SK-N-MC (cell line): Measurements from ENCODE around the gene SPINDOC.

Experiments used
- DNase-seq: peaks from one replicate; pipeline ENCODE4 v3.0.0-alpha.2; 2011; ENCODE audit warnings: low read depth, low spot score
- H3K27ac ChIP-seq: fragments of 200-600 bp; sonication (generic); 2 replicates; pipeline ENCODE4 v1.5.1; 2016; ENCODE audit warnings: mixed run types
- H3K36me3 ChIP-seq: fragments of 200-600 bp; sonication (generic); 2 replicates; pipeline ENCODE4 v1.6.1; 2017; ENCODE audit warnings: antibody characterized with exemption, low read length, mixed read lengths; ENCODE audit not compliant: insufficient read depth
- H3K4me3 ChIP-seq: fragments of 200-600 bp; sonication (generic); 2 replicates; pipeline ENCODE4 v1.5.1; 2016
- H3K9ac ChIP-seq: fragments of 200-600 bp; sonication (generic); 2 replicates; pipeline ENCODE4 v1.8.0; 2017; ENCODE audit warnings: mixed run types, mixed read lengths; ENCODE audit not compliant: insufficient read length
- H3K9me3 ChIP-seq: fragments of 200-600 bp; sonication (generic); 2 replicates; pipeline ENCODE4 v1.6.1; 2017; ENCODE audit warnings: low read depth, mild to moderate bottlenecking, antibody characterized with exemption, low read length, moderate library complexity, mixed read lengths
- EZH2 ChIP-seq: fragments of 200-600 bp; sonication (generic); IDR thresholded peaks from one replicate; pipeline ENCODE4 v1.6.1; 2017; ENCODE audit warnings: antibody characterized with exemption
- FOXP2 ChIP-seq: optimal IDR thresholded peaks from 2 replicates; pipeline ENCODE3; 2011; ENCODE audit warnings: mild to moderate bottlenecking, moderate library complexity; ENCODE audit not compliant: insufficient read depth; ENCODE audit errors: extremely low read length, control extremely low read depth
- POLR2AphosphoS5 ChIP-seq: IDR thresholded peaks from 2 replicates; pipeline ENCODE4 v1.6.1; 2012; ENCODE audit warnings: mild to moderate bottlenecking, low read depth, low read length, borderline replicate concordance

Gene SPINDOC

DNA sequence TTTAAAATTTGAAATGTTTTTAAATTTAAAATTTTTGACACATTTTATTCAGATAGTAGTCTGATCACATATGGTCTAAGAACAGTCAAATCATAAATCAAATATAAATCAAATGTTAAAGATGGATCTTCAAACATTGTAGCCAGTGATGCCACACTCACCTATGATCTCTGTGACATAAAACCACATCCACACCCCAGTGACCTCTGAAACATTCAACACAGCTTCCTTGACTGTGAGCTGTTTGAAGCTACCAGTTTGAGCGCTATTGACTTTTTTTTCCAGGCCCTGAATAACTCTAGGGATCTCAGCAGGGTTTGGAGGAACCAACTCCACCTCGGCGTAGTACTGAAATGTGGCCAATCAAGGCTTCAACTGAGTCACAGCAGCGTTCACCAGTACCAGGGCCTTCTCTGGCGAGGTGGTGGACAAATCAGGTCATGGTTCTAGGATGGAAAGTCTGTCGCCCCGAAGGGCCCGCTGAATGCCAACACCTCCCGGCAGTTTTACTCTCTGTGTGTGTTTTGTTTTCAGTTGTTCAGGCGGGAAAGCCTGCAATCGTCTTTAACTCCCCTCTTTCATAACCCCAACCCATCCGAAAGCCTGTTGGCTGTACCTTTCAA is 21.4 kb downstream of the SPINDOC start:
- Histone ChIP-seq H3K9ac (no peak overlapping the region), H3K36me3 (no peaks in the 10 kb centered on the region), H3K9me3 (no peaks in the 10 kb centered on the region), H3K27ac (no peak overlapping the region), H3K4me3 (no peak overlapping the region)
- no peak for DNase-seq
- TF ChIP-seq FOXP2 (no peak), EZH2 (no peak), POLR2AphosphoS5 (no peak)

- no peak overlapping the region for H3K4me3 ChIP-seq
- TF ChIP-seq EZH2 = no peak
- TF ChIP-seq FOXP2 = no peak
- no peak for TF ChIP-seq POLR2AphosphoS5
- H3K36me3 ChIP-seq = no peaks in the 10 kb centered on the region
- no peak for DNase-seq
- no peak overlapping the region for H3K9ac ChIP-seq
- H3K9me3 ChIP-seq = no peaks in the 10 kb centered on the region
- H3K27ac ChIP-seq = no peak overlapping the region
Observed at GRCh38 chr11:63835158-63835545, 21.9 kb downstream of the SPINDOC start.

DNA sequence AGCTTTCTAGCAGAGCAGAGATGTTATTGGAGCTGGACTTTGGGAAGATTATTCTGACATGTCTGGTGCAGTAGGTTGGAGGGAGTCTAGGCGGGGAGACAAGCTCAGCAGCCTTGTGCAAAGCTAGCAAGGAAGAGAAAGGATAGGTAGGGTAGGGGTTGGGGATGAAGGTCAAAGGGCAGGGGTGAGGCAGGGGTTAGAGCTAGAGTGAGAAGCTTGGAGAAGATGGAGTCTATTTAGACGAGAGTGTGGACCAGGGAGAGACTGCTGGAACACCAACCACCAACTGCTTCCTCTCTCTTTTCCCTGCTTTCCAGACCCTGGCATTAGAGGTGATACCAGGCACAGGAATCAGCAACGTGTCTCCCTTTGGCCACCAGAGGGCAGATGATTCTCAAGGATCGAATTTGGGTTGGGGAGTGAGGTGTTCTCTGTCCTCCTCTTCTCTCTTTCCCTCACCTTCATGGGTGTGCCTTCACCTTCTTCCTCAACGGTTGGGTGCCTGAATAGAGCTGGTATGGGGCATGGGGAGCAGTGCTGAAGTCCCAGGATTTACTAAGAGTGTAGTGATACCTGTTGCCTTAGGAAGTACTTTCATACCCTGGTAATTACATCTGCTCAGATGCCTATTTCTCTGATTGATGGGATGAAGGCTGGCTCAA is 23.9 kb downstream of the SPINDOC start:
- no peak for TF ChIP-seq FOXP2
- TF ChIP-seq EZH2 = no peak
- no peak for TF ChIP-seq POLR2AphosphoS5
- DNase-seq = peak; percentile 39
- Histone ChIP-seq H3K36me3 (peaks cover 3% of the 10 kb centered on the region; the same call in 1 of the 2 replicates), H3K27ac (no peak overlapping the region), H3K9me3 (no peaks in the 10 kb centered on the region), H3K4me3 (no peak overlapping the region), H3K9ac (no peak overlapping the region)

- Histone ChIP-seq H3K27ac (no peak overlapping the region), H3K9me3 (no peaks in the 10 kb centered on the region), H3K4me3 (no peak overlapping the region), H3K9ac (peak overlapping the region; percentile 58), H3K36me3 (peaks cover 9% of the 10 kb centered on the region)
- no peak for TF ChIP-seq EZH2
- no peak for TF ChIP-seq FOXP2
- TF ChIP-seq POLR2AphosphoS5 = no peak
- DNase-seq = no peak
Observed at GRCh38 chr11:63837739-63838138, 24.5 kb downstream of the SPINDOC start.

DNA sequence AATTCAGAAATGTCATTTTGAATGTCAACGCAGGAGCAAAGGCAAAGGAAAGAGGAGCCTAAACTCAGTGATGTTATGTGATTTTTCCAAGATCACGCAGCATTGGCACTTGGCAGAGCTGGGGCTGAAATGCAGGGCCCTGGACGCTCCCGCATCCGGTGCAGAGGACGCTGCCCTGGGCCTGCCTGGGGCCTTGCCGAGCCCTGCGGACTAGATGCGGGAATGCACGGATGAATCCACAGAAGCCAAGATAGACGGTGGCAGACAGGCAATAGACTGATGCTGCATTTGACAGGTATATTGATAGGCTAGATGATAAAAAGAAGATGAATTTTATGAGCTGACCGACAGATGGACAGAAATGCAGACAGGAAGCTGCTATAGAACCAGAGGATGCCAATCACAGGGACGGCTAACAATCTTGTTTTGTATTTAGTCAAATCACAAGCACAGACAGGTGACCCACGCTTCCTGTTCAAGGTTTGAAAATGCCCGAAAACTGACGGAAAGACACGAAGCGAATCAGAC is 25.0 kb downstream of the SPINDOC start:
- no peak overlapping the region for H3K27ac ChIP-seq
- H3K9ac ChIP-seq = peak overlapping the region; percentile 58
- no peaks in the 10 kb centered on the region for H3K9me3 ChIP-seq
- TF ChIP-seq FOXP2 = no peak
- no peak for TF ChIP-seq POLR2AphosphoS5
- TF ChIP-seq EZH2 = no peak
- H3K4me3 ChIP-seq = peak overlapping the region; percentile 64
- DNase-seq = no peak
- peaks cover 11% of the 10 kb centered on the region for H3K36me3 ChIP-seq

DNA sequence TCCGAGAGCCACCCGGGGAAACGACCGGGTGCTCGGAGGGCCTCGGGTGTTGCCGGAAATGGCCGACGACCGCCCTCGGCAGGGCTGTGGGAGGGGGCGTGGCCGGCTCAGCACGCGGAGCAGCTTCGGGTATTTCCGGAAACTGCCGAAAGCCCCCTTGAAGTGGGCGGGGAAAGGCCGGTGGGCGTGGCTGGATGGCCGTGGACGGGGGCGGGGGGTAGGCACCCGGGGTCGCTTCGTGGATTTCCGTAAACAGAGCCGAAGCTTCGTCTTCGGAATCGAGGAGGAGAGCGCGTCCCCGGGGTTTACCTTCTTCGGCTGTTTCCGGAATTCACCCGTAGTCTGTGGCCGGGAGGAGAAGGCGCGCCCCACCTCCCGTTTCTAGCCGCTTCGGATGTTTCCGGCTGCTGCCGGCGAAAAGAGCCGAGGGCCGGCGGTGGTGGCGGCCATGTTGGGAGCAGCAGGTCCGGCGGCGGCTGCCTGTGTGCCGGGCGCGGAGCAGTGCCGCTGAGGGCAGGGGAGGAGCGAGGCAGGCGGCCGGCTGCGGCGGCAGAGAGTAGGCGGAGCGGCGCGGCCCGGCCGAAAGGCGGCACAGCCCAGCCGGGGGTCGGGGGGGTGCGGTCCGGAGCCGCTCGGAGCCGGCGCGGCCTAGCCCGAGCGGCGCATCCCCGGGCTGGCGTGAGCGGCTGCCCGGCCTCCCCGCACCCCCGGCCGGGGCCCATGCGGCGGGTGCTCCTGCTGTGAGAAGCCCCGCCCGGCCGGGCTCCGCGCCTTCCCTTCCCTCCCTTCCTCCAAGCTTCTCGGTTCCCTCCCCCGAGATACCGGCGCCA is 25.6 kb downstream of the SPINDOC start, which contains the start of gene MARK2:
MARK2 (plus strand) TSS at position 433 of the 830 bp plus-strand sequence; CDS start at position 830, 397 bp downstream.
- Histone ChIP-seq H3K36me3 (peaks cover 13% of the 10 kb centered on the region), H3K9ac (peak within 1 kb of the TSS; percentile 93), H3K4me3 (peak within 1 kb of the TSS; percentile 87), H3K27ac (peak within 1 kb of the TSS; percentile 60; the same call in 1 of the 2 replicates), H3K9me3 (no peaks in the 10 kb centered on the region)
- TF ChIP-seq EZH2 (no peak), POLR2AphosphoS5 (peak; percentile 75)
- DNase-seq = peak; percentile 94

- peak overlapping the region; percentile 87 for H3K4me3 ChIP-seq
- peaks cover 20% of the 10 kb centered on the region for H3K36me3 ChIP-seq
- peak overlapping the region; percentile 93 for H3K9ac ChIP-seq
- H3K27ac ChIP-seq = peak overlapping the region; percentile 60; the same call in 1 of the 2 replicates
- DNase-seq = no peak
- TF ChIP-seq FOXP2 = no peak
- H3K9me3 ChIP-seq = no peaks in the 10 kb centered on the region
Observed at GRCh38 chr11:63839508-63840355, 26.5 kb downstream of the SPINDOC start.
